Stimulated activated CD8-positive, alpha-beta memory T cell treated with anti-CD3 and anti-CD28 coated beads, Interleukin-12 subunit alpha, Interleukin-12 subunit beta, amount 100 ng/mL, for 1 hour (primary cell): ENCODE results near the gene SOX10.

ENCODE experiments used
- DNase-seq: peaks from one replicate; pipeline ENCODE4 v3.0.0-alpha.2; 2020; ENCODE audit warnings: low read depth

The SOX10 gene

DNA sequence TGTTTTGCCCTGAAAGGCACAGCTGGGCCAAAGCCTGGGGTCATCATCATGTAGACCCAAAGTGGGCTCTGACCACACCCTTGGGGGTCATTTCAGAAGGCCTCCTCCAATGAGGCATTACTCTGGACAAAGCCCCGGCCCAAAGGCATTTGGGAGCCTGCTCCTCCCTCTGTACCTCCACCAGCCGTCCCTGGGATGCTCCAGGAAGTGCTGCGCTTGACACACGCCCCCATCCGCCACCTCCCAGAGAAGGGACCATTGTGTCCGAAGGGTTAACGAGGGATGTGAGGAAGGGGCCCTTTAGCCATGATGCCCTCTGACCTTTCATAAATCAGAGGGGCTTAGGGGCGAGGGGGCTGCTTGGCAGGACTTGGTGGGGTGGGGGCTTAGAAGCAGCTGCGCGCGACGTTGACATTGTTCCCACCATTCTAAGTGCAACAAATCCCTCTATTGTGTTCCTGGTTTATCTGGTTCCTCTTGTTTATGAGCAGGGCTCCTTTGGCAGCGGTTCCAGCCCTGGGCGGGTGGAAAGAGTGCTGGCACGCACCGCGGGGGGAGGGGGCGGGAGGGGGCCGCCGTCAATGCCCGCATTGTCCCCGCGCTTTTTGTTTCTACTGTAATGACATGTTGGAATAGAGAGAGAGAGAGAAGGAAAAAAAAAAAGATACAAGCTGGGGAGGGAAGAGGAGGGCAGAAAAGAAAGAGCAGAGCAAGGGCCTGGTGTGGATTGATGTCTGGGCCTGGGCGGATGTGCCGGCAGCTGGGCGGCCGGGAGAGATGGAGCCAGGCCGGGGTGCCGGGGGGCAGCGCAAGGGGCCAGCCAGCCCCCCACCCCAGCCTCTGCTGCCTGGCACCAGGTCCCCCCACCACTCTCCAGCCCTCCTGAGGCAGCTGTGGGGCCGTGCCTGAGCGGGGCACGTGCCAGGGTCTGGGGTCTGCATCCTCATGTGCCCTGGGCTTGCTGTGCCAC lies 32.1 kb upstream of the SOX10 start:
- DNase-seq: no peak

DNA sequence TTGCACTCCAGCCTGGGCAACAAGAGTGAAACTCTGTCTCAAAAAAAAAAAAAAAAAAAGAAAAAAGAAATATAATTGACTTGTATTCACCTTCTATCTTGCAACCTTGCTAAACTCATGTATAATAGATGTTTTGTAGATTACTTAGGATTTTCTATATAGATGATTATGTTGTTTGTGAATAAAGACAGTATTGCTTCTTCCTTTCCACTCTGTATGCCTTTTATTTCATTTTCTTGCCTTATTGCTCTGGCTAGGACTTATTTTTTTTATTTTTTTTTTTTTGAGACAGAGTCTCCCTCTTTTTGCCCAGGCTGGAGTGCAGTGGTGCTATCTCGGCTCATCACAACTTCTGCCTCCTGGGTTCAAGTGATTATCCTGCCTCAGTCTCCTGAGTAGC lies 29.7 kb upstream of the SOX10 start:
- DNase-seq: no peak

DNA sequence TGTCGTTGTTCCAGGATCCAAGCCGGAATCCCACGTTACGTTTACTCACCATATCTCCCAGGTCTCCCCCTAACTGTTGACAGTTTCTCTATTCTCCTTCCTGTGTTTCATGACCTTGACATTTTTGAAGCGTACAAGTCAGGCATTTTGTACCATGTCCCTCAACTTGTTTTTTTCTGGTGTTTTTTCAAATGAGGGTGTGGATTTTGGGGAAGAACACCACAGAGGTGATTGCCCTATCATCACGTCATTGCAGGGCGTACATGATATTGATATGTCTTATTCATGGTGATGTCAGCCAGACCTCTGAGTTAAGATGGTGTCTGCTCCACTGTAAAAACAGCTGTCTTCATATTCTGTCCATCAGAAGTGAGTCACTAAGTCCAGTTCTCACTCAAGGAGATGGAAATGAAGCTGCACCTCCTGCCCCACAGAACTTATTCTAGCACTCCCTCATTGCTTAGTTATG lies 28.3 kb upstream of the SOX10 start:
- DNase-seq: no peak

DNA sequence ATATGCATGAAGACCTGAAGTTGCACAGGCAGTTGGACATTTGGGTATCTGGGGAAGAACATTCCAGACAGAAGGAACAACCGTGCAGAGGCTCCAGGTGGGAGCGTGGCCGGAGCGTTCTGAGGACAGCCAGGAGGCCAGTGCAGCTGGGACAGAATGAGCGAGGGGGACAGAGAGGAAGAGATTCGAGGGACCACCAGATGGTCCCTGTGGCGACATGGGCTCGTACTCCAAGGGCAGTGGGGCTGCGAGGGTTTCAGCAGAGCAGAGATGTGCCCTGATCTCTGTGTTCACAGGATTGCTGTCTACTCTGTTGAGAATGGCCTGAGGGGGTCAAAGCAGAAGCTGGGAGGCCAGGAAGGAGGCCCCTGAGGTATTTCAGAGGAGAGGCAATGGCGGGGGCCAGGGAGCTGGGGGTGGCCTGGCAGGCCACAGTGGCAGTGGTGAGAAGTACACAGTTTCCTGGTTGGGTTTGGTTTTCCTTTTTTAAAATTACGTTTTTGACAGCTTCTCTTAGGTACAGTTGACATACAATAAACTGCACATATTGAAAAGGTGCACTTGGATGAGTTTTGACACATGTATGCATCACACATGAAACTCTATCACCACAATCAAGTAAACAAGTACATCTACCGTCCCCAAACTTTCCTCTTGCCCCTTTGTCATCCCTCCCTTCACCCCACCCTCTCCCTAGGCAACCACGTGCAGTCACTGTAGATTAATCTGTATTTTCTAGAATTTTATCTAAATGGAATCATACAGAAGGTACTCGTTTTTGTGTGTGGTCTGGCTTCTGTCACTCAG lies 24.8 kb upstream of the SOX10 start:
- no peak for DNase-seq

DNA sequence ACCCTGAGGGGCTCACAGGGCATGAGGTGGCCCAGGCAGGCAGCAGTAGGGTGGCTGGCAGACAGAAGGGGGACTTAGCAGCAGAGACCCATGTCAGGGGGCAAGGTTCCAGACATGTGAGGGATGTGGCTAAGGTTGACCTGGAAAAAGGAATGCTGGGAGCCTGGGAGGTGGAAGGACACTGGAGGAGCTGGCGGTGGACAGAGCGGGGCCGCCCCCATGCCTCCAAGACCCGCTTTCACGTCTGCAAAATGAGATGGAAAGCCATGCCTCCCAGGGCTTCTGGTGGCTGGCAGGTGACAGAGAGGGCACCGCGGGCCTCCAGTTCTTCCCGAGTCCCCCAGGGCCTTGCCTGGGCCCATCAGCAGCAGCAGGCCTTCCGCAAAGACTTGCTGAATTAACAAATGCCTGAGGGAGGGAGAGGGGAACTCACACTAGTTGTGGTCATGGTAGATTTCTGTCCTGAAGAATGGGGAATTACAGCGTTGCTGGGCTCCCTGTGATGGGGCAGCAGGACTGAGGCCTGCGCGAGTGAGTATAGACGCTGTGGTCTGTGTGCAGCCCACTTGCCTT lies 23.1 kb upstream of the SOX10 start:
- DNase-seq: no peak

DNA sequence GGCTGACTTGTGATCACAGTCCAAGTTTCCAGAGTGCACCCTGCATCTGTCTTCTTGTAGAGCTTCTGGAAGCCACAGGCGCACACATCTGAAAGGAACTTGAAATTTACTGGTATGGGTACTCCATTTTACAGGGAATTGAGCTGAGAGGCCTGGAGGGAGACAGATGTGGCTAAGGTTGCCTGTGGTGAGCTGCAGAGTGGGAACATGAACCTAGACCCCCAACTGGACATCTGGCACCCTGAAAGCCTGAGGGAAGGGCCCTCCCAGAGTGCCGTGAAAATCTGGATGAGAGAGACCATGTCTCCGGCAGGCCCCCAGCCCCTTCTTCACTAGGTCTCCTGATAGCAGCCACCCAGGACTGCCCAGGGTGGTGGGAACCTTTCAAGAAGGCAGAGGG lies 22.6 kb upstream of the SOX10 start:
- DNase-seq: no peak

DNA sequence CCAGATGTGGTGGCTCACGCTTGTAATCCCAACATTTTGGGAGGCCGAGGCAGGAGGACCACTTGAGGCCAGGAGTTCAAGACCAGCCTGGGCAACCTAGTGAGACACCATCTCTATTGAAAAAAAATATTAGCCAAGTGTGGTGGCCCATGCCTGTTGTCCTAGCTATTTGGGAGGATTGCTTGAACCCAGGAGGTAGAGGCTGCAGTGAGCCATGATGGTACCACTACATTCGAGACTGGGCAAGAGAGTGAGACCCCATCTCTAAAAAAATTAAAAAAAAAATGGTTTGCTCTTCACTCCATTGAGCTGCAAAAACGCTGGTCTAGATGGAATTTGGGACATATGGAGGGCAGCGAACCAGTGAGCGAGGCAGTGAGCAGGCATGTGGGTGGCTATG lies 21.6 kb upstream of the SOX10 start:
- no peak for DNase-seq

DNA sequence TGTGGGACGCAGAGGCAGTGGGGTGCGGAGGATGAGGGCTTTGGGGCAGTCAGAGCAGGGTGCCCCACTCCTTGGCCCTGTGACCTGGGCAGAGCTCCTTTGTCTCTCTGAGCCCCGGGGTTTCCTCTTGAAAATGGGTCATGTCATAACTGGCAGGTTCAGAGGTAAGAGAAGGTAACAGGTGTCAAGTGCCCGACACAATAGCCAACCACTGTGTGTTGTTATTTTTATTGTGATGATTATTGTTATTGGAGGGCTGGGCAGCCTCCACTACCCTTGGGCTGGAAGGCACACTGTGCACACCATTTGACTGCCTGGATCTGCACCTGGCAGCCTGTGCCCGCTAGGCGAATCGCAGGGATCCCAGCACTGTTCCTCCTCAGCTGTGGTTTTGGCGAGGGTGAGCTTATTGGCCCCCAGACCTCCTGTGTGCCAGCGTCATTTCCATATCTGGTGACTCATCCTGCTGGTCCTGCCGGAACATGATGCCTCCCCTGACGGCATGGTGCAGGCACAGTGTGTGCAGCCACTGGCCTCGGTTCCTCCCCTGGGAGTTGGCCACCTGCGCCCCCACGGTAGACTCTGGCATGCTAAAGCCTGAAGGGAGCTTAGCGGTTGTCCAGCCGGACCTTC lies 15.4 kb upstream of the SOX10 start:
- no peak for DNase-seq

DNA sequence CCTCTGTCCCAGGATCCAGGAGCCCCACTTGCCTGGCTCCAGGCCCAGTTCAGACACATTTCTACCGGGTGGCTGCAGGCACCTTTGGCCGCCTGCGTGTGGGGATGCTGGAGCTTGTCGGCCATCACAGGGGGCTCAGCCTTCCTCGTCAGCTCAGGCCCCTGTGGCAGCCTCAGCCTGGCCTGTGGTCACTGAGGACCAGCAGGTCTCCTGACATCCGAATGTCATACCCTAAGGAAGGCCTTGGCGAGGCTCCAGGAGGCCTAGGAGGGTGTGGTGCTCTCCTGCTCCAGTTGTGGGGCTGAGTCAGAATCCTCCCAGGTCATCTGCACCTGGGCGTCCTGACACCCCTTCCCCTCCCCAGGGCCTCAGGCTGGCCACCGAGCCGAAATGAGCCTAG lies 14.9 kb upstream of the SOX10 start:
- no peak for DNase-seq

DNA sequence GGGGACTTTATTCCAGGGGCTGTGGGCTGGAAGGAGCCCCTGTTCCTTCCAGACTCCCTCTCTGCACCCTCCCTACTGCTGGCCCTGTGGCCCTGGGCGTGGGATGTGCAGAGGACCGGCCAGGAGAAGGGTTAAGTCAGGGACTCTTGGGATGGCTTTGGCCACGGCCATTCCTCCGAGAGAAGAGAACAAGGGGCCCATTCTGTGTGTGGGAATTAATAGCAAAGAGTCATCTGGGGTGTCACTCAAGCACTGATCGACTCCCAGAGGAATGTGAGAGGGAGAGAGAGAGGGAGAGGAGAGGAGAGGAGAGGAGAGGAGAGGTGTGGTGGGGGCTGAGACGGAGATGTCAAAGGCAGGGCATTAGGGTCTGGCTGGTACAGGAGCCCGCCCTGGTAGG lies 14.2 kb upstream of the SOX10 start:
- DNase-seq: no peak

DNA sequence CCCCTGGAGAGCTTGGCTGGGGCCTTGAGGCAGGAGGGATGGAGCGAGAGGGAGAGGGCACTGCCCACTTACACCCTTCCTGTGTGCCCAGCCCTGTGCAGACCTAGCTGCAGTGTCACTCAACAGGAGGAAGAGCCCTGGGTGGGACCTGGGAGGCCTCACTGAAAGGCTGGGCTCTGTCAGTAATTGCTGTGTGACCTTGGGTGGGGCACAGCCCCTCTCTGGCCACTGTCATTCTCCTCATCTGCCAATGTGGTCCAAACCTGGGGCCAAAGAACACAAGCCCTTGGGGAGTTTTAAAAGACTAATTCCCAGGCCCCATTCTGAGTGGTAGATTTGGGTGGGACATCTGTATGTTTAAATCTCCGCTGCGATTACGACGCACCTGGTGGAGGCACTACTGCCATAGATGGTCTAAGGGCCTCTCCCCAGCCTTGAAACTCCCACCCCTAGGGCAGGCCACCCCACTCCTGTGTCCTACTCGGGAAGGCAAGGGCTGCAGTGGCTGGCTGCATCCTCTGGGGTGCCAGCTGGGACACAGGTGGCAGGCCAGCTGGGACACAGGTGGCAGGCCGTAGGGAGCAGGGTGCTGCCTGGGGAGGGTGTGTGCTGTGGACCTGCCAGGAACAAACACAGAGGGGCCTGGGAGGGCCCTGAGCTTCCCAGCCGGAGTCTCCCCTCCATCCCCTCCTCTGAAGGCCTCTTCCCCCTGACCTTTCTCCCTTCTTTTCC lies 12.3 kb upstream of the SOX10 start:
- no peak for DNase-seq

DNA sequence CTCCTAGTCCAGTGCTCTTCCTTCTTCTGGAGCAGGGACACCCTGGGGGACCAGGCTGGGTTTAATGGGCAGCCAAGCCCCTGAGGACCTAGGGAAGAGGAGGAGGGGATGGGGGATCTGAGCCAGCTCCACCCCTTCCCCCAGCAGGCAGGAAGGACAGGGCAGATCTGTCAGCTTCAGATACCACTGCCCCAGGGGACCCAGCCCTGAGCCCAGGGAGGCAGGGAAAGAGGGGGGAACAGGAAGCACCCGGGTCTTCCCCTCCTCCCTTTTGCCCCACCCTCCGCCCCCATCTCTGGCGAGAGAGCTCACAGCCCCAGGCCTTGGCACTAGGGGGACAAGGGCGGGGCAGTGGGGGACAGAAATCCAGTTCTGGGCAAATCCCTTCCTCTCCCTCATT lies 11.7 kb upstream of the SOX10 start:
- DNase-seq: no peak

DNA sequence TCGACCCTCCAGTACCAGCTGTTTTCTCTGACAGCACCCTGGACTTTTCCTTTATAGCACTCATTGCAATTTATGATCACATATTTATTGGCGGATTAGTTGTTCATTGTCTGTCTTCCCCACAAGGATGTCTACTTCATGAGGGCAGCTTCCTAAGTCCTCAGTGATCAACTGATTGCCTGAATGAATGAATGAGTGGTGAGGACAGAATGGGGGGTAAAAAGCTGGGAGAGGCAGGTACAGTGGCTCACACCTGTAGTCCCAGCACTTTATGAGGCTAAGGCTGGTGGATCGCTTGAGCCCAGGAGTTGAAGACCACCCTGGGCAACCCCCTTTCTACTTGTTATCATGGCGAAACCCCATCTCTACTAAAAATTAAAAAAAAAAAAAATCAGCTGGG lies 11.1 kb upstream of the SOX10 start:
- DNase-seq: no peak

DNA sequence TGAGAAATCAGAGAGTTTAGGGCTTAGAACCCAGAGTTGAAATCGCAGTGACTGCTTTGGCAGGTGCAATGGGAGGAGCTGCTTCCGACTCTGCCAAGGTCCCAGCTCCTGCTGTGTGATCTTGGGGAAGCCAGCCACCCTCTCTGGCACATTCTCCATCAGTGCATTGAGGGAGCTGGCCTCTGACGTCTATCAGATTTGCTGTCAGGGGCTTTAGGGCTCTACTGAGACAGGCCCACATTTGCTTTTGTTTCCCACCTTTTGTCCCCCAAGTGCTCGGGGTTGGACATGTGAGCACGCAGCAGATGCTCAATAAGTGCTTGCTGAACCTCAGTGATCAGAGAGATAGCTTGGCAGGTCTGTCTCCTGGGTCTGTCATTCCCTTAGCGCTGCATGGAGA lies 10.6 kb upstream of the SOX10 start:
- DNase-seq: no peak

DNA sequence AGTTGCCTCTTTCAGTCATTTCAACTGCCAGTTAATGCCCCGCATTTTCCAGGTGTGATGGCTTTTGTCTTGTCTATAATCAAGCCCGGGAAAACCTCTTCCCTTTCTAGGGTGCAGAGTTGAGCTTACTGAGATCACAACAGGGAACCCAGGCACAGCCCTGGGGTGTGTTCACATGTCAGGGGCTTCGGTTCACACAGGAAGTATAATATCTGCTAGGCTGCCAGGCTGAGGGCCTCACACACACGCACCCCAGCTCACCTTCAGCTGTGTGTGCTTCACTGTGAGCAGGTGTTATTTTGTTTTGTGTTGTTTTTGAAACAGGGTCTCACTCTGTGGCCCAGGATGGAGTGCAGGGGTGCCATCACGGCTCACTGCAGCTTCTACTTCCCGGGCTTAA lies 9.7 kb upstream of the SOX10 start:
- no peak for DNase-seq

DNA sequence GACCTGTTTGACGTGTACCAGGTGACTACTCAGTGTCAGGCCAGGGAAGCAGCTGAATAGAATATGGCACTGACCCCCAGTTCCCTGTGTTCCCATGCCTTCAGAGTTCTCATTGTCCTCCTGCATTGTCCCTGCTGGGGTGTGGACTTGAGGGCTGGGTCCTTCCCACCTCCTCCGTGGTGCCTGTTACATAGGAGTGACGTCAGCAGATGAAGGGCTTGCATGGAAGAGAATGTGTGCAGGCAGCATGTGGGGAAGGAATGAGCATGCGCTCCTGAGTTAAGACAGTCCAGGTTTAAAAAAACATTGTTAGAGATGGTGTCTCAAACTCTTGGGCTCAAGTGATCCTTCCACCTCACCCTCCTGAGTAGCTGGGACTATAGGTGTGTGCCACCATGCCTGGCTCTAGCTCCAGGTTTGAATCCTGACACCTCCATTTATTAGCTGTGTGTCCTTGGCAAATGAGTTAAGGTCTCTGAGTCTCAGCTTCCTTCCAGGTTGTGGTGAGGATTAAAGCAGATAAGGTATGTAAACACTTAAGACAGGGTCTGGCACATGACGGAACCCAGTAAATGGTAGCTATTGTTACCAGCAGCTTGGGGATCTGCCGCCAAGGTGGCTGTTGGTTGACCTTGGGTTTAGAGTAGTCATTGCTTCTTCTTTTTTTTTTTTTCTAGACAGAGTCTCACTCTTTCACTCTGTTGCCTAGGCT lies 7.5 kb upstream of the SOX10 start:
- no peak for DNase-seq

DNA sequence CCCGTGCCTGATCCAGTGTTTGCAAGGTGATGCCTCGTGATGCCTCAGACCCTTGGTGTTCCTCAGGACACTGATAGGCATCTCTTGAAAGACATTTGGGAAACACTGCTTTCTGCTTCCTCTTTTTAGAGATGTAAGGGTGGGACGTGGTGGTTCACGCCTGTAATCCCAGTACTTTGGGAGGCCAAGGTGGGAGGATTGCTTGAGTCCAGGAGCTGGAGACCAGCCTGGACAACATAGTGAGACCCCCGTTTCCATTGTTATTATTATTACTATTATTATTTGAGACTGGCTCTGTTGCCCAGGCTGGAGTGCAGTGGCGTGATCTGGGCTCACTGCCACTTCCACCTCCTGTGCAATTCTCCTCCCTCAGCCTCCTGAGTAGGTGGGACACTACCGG lies 6.5 kb upstream of the SOX10 start:
- no peak for DNase-seq

DNA sequence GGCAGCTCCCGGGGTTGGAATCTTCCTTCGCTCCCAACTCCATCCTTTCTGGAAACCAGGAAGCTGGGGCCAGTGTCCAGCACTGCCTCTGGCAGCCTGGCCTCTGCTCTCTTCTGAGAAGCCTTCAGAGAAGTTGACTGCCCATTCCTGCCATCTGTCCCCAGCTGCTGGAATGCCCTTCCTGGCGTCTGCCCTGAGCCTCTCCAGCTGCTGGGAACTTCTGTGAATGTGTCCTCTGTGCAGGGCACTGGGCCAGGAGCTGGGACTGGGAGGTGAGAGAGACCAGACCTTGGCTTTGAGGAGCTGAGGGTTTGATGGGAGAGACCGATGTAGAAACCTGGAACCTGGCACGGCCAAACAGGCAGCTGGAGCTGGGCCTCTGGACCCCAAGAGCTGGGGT lies 5.9 kb upstream of the SOX10 start:
- no peak for DNase-seq

DNA sequence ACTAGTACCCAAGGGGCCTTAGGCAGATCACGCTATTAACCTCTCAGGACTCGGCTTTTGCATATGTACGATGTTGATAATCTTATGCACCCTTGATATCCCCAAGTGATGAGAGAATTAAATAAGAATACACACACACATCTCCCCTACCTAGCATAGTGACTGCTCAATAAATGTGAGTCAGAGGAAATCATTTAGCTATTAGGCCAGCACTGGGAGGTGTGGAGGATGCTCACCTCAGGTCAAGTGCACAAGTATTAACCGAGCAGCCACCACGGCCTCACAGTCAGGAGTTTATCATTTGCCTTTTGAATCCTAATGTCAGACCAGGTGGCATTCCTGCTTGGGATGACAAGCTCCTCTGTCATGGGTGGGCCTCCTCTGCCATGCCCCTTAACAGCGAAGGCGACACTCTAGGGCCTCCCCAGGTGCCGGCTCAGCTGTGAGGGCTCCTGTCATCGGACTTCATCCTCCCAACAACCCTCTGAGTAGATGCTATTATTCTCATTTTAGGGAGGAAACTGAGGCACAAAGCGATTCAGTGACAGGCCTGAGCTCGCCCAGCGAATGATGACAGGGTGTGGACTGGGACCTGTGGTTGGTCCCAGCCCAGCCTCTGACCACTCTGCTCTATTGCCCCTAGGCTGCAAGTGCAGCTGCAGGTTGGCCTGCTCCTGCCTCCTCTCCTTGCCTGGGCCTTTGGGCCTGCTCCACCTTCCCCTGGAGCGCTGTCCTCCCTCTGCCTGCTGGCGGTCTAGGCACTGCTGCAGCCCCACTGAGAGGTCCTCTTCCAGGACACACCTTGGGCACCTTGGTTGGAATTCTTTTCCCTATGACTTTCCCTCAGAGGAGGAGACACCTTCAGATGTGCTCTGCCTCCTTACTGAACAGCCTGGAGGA lies 5.0 kb upstream of the SOX10 start:
- no peak for DNase-seq

DNA sequence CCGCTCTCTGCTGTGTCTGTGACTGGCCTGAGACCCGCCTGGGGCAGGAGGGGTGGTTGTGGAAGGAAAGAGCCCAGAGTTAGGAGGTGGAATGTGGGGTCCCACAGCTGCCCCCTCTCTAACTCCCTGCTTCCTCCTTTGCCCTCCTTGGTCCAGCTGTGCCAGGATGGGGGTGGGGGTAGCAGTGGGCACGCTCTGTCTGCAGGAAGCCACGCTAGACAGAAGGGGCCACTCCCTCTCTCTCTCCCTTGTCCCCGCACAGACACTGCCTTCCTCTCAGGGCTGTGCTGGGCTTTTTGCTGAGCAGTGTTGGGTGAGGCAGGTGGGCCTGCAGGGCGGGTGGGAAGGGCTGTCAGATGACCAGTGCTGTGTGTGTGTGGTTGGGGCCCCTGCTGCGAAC lies 2.0 kb upstream of the SOX10 start:
- no peak for DNase-seq
